Smooth muscle cell (in vitro differentiated cells): Measurements from ENCODE around the gene JMJD7. TPM values are rescaled to one million over a fixed set of nuclear protein-coding genes. Genes with fewer than 3 reads are reported as not detected.

Experiments used
- DNase-seq: peaks from one replicate; lab custom pipeline; 2025; ENCODE audit not compliant: unreplicated experiment; lab: John Stamatoyannopoulos, UW
- H2AFZ ChIP-seq: fragments of 200-600 bp; sonication (generic); 2 replicates; pipeline ENCODE4 v1.6.0; 2016; ENCODE audit warnings: antibody characterized with exemption, low read depth, mild to moderate bottlenecking
- H3F3A ChIP-seq: fragments of 200-600 bp; sonication (generic); 2 replicates; pipeline ENCODE4 v1.6.0; 2017; ENCODE audit warnings: antibody characterized with exemption, low read depth
- H3K27ac ChIP-seq: fragments of 200-600 bp; sonication (generic); 2 replicates; pipeline ENCODE4 v1.5.1; 2016; ENCODE audit warnings: low read depth, mild to moderate bottlenecking
- H3K27me3 ChIP-seq: fragments of 200-600 bp; sonication (generic); 2 replicates; pipeline ENCODE4 v1.6.1; 2016; ENCODE audit warnings: low read depth, mild to moderate bottlenecking
- H3K36me3 ChIP-seq: fragments of 200-600 bp; sonication (generic); 2 replicates; pipeline ENCODE4 v1.5.1; 2016; ENCODE audit warnings: low read depth
- H3K4me1 ChIP-seq: fragments of 200-600 bp; sonication (generic); 2 replicates; pipeline ENCODE4 v1.5.1; 2016; ENCODE audit warnings: low read depth
- H3K4me2 ChIP-seq: fragments of 200-600 bp; sonication (generic); 2 replicates; pipeline ENCODE4 v1.6.0; 2016; ENCODE audit warnings: mild to moderate bottlenecking
- H3K4me3 ChIP-seq: fragments of 200-600 bp; sonication (generic); 2 replicates; pipeline ENCODE4 v1.5.1; 2016; ENCODE audit warnings: mild to moderate bottlenecking
- H3K79me2 ChIP-seq: fragments of 200-600 bp; sonication (generic); 2 replicates; pipeline ENCODE4 v1.6.0; 2016; ENCODE audit warnings: low read depth, mild to moderate bottlenecking
- H3K9ac ChIP-seq: fragments of 200-600 bp; sonication (generic); 2 replicates; pipeline ENCODE4 v1.6.0; 2016; ENCODE audit warnings: low read depth
- H3K9me3 ChIP-seq: fragments of 200-600 bp; sonication (generic); replicated peaks from 2 replicates; pipeline ENCODE4 v1.5.1; 2016; ENCODE audit warnings: low read depth
- H4K20me1 ChIP-seq: fragments of 200-600 bp; sonication (generic); 2 replicates; pipeline ENCODE4 v1.6.0; 2016; ENCODE audit warnings: low read depth
- WGBS: methylation state at CpG from one replicate; pipeline ENCODE4 v1.1.7; 2016; ENCODE audit warnings: low lambda C conversion rate; 5-methylcytosine and 5-hydroxymethylcytosine counted together
- polyA plus RNA-seq: library from polyadenylated mRNA; unstranded; fragments of >200 nt; fragmentation: Nextera tagmentation; extraction: Ambion mirVana; gene quantifications from 2 replicates; pipeline ENCODE4 v1.2.1, GENCODE V29; 2016
- total RNA-seq: library from RNA; depleted of rRNA; stranded (reverse); fragments of >200 nt; gene quantifications from 2 replicates; pipeline ENCODE4 v1.2.3, GENCODE V29; 2014
- TF ChIP-seq, protein P1 (sequence below): fragments of 200-600 bp; sonication (generic); IDR thresholded peaks from 2 replicates; pipeline ENCODE4 v1.5.1; 2017; ENCODE audit warnings: borderline replicate concordance, mild to moderate bottlenecking, antibody characterized with exemption; ENCODE audit not compliant: insufficient read depth, poor library complexity, severe bottlenecking

The JMJD7 gene
- total and polyA plus RNA-seq, 2 experiments from 2014 or later, result 3.3 to 5.0 TPM

GRCh38 chr15:41825145-41825544, 2.7 kb upstream of the JMJD7 start:
- no peak for DNase-seq
- Histone ChIP-seq H3K27ac (no peak overlapping the region), H3K27me3 (no peaks in the 10 kb centered on the region), H3K4me3 (no peak overlapping the region), H3K9ac (no peak overlapping the region), H3F3A (no peaks in the 10 kb centered on the region), H3K9me3 (no peaks in the 10 kb centered on the region), H4K20me1 (no peaks in the 10 kb centered on the region), H3K36me3 (no peaks in the 10 kb centered on the region), H3K4me1 (peaks cover 5% of the 10 kb centered on the region), H2AFZ (no peak overlapping the region), H3K79me2 (no peaks in the 10 kb centered on the region), H3K4me2 (no peak overlapping the region)
- WGBS, result 93% methylated on average over 10 of the region's 10 CpGs
- TF ChIP-seq, protein P1, sequence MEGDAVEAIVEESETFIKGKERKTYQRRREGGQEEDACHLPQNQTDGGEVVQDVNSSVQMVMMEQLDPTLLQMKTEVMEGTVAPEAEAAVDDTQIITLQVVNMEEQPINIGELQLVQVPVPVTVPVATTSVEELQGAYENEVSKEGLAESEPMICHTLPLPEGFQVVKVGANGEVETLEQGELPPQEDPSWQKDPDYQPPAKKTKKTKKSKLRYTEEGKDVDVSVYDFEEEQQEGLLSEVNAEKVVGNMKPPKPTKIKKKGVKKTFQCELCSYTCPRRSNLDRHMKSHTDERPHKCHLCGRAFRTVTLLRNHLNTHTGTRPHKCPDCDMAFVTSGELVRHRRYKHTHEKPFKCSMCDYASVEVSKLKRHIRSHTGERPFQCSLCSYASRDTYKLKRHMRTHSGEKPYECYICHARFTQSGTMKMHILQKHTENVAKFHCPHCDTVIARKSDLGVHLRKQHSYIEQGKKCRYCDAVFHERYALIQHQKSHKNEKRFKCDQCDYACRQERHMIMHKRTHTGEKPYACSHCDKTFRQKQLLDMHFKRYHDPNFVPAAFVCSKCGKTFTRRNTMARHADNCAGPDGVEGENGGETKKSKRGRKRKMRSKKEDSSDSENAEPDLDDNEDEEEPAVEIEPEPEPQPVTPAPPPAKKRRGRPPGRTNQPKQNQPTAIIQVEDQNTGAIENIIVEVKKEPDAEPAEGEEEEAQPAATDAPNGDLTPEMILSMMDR, result no peak

GRCh38 chr15:41825572-41826535, 2.0 kb upstream of the JMJD7 start:
- Histone ChIP-seq H3K4me2 (no peak overlapping the region), H3K27ac (no peak overlapping the region), H3K4me1 (peaks cover 5% of the 10 kb centered on the region), H2AFZ (no peak overlapping the region), H3K27me3 (no peaks in the 10 kb centered on the region), H3K4me3 (no peak overlapping the region), H3F3A (no peaks in the 10 kb centered on the region), H3K9me3 (no peaks in the 10 kb centered on the region), H3K79me2 (no peaks in the 10 kb centered on the region), H4K20me1 (no peaks in the 10 kb centered on the region), H3K9ac (no peak overlapping the region), H3K36me3 (no peaks in the 10 kb centered on the region)
- WGBS, result 93% methylated on average over 13 of the region's 13 CpGs
- TF ChIP-seq, protein P1, result no peak
- DNase-seq, result no peak

GRCh38 chr15:41827290-41827879, 507 bp upstream of the JMJD7 start:
- TF ChIP-seq, protein P1, result no peak
- Histone ChIP-seq H3K9me3 (no peaks in the 10 kb centered on the region), H3K4me2 (peak overlapping the region; percentile 93), H3K9ac (no peak overlapping the region), H3K27ac (no peak overlapping the region), H3K27me3 (no peaks in the 10 kb centered on the region), H2AFZ (peak overlapping the region; percentile 30), H3K36me3 (no peaks in the 10 kb centered on the region), H3K4me1 (peaks cover 5% of the 10 kb centered on the region), H3K4me3 (peak overlapping the region; percentile 77), H3K79me2 (no peaks in the 10 kb centered on the region), H3F3A (no peaks in the 10 kb centered on the region), H4K20me1 (no peaks in the 10 kb centered on the region)
- 5% methylated on average over 36 of the region's 37 CpGs for WGBS
- DNase-seq, result no peak
